Gastroesophageal sphincter (tissue), 4 donors: ENCODE data around the gene FEM1B. TPM values are rescaled to one million over a fixed set of nuclear protein-coding genes. Genes with fewer than 3 reads are reported as not detected.

ENCODE experiments used
- ATAC-seq: fragments of 150-250 bp; one replicate; pipeline ENCODE4 v1.9.1; 2016; ENCODE audit warnings: mild to moderate bottlenecking, moderate library complexity
- H3K27ac ChIP-seq, 4 donors: fragments of 200-600 bp; sonication (generic) in 3 of 4; 1 replicate in 3 of 4; 2 replicates in 1 of 4; pipeline ENCODE4 v1.5.1; 2016 to 2019
- H3K27me3 ChIP-seq: fragments of 200-600 bp; sonication (generic); one replicate; pipeline ENCODE4 v1.5.1; 2019
- H3K36me3 ChIP-seq, 2 donors: fragments of 200-600 bp; sonication (generic); one replicate each; pipeline ENCODE4 v1.5.1; 2019; ENCODE audit warnings: control low read depth in 1 of 2
- H3K4me1 ChIP-seq, 3 donors: fragments of 200-600 bp; sonication (generic); 1 replicate in 2 of 3; 2 replicates in 1 of 3; pipeline ENCODE4 v1.5.1; 2016 to 2019; ENCODE audit warnings: control low read depth in 2 of 3
- H3K4me3 ChIP-seq, 2 donors: fragments of 200-600 bp; sonication (generic); one replicate each; pipeline ENCODE4 v1.5.1; 2019; ENCODE audit warnings: mild to moderate bottlenecking in 1 of 2, moderate library complexity in 1 of 2
- H3K9me3 ChIP-seq, 3 donors: fragments of 200-600 bp; sonication (generic); one replicate each; pipeline ENCODE4 v1.5.1; 2017 to 2019; ENCODE audit warnings: control low read depth in 2 of 3
- EP300 ChIP-seq: sonication (generic); formaldehyde crosslinking; IDR thresholded peaks from one replicate; pipeline ENCODE4 v1.6.1; 2017; ENCODE audit warnings: antibody characterized with exemption, mild to moderate bottlenecking
- POLR2A ChIP-seq, 2 donors: fragments of 450-650 bp; IDR thresholded peaks; one replicate each; pipeline ENCODE4 v1.6.1; 2017; ENCODE audit warnings: antibody characterized with exemption in 2 of 2, mild to moderate bottlenecking in 2 of 2, moderate library complexity in 1 of 2
- POLR2AphosphoS5 ChIP-seq: sonication (generic); formaldehyde crosslinking; IDR thresholded peaks from one replicate; pipeline ENCODE4 v1.6.1; 2017; ENCODE audit warnings: antibody characterized with exemption
- WGBS, 2 donors: methylation state at CpG; one replicate each; pipeline ENCODE4 v1.1.5; 2018; ENCODE audit warnings: low coverage in 1 of 2; 5-methylcytosine and 5-hydroxymethylcytosine counted together
- total RNA-seq, 4 donors: library from RNA; depleted of rRNA; stranded (reverse); fragments of >200 nt; gene quantifications; one replicate each; pipeline ENCODE4 v1.1.0, GENCODE V29; 2016
- TF ChIP-seq, protein P1 (sequence below), 4 experiments: fragments of 200-600 bp in 2 of 4; fragments of 450-650 bp in 2 of 4; sonication (generic) in 1 of 4; IDR thresholded peaks; one replicate each; pipeline ENCODE4 v1.5.1; 2017 to 2019; ENCODE audit warnings: antibody characterized with exemption in 4 of 4, mild to moderate bottlenecking in 2 of 4, moderate library complexity in 2 of 4

FEM1B gene
- total RNA-seq, 4 donors from 2014 or later: 64.8 to 71.7 (median 67.5) TPM

GRCh38 chr15:68339481-68339880 lies 61.9 kb downstream of the FEM1B start:
- no peak overlapping the region for H3K4me3 ChIP-seq
- no peaks in the 10 kb centered on the region for H3K27me3 ChIP-seq
- WGBS, 2 donors: 90% methylated on average over 2 of the region's 10 CpGs; no CpG with 5 or more reads in 1 of the 2 donors
- TF ChIP-seq, protein P1, sequence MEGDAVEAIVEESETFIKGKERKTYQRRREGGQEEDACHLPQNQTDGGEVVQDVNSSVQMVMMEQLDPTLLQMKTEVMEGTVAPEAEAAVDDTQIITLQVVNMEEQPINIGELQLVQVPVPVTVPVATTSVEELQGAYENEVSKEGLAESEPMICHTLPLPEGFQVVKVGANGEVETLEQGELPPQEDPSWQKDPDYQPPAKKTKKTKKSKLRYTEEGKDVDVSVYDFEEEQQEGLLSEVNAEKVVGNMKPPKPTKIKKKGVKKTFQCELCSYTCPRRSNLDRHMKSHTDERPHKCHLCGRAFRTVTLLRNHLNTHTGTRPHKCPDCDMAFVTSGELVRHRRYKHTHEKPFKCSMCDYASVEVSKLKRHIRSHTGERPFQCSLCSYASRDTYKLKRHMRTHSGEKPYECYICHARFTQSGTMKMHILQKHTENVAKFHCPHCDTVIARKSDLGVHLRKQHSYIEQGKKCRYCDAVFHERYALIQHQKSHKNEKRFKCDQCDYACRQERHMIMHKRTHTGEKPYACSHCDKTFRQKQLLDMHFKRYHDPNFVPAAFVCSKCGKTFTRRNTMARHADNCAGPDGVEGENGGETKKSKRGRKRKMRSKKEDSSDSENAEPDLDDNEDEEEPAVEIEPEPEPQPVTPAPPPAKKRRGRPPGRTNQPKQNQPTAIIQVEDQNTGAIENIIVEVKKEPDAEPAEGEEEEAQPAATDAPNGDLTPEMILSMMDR (IDR thresholded peaks at IDR 0.05): no peak
- no peak for TF ChIP-seq POLR2AphosphoS5
- no peak for TF ChIP-seq POLR2A (IDR thresholded peaks at IDR 0.05)
- TF ChIP-seq EP300: no peak
- H3K36me3 ChIP-seq: no peaks in the 10 kb centered on the region
- ATAC-seq: no peak
- no peaks in the 10 kb centered on the region for H3K9me3 ChIP-seq
- peaks cover 0 to 50% (median 25%) of the 10 kb centered on the region in 3 donors for H3K4me1 ChIP-seq
- no peak overlapping the region for H3K27ac ChIP-seq

- Histone ChIP-seq H3K27me3 (no peaks in the 10 kb centered on the region), H3K27ac (peak overlapping the region in 3 of 4 donors; percentile 63 to 78 (median 64)), H3K36me3 (no peaks in the 10 kb centered on the region), H3K4me3 (no peak overlapping the region), H3K9me3 (no peaks in the 10 kb centered on the region), H3K4me1 (peaks cover 0 to 38% (median 16%) of the 10 kb centered on the region in 3 donors)
- TF ChIP-seq POLR2AphosphoS5 (peak; percentile 35), POLR2A (IDR thresholded peaks at IDR 0.05) (no peak), EP300 (no peak)
- TF ChIP-seq, protein P1 (IDR thresholded peaks at IDR 0.05): no peak
- ATAC-seq: peak; percentile 45
- 35 to 52% methylated on average over 7 to 8 of the region's 15 CpGs for WGBS, 2 donors
Measured at GRCh38 chr15:68340726-68341671, 63.5 kb downstream of the FEM1B start.

- 67 to 70% methylated on average over 3 to 5 of the region's 17 CpGs for WGBS, 2 donors
- Histone ChIP-seq H3K9me3 (no peaks in the 10 kb centered on the region), H3K27me3 (no peaks in the 10 kb centered on the region), H3K27ac (peak overlapping the region in 3 of 4 donors; percentile 63 to 78 (median 64)), H3K4me1 (peaks cover 0 to 38% (median 16%) of the 10 kb centered on the region in 3 donors), H3K4me3 (no peak overlapping the region), H3K36me3 (no peaks in the 10 kb centered on the region)
- ATAC-seq: no peak
- TF ChIP-seq, protein P1 (IDR thresholded peaks at IDR 0.05): no peak
- TF ChIP-seq EP300: no peak
- TF ChIP-seq POLR2AphosphoS5: no peak
- TF ChIP-seq POLR2A (IDR thresholded peaks at IDR 0.05): no peak
Measured at GRCh38 chr15:68341760-68342725, 64.5 kb downstream of the FEM1B start.

DNA sequence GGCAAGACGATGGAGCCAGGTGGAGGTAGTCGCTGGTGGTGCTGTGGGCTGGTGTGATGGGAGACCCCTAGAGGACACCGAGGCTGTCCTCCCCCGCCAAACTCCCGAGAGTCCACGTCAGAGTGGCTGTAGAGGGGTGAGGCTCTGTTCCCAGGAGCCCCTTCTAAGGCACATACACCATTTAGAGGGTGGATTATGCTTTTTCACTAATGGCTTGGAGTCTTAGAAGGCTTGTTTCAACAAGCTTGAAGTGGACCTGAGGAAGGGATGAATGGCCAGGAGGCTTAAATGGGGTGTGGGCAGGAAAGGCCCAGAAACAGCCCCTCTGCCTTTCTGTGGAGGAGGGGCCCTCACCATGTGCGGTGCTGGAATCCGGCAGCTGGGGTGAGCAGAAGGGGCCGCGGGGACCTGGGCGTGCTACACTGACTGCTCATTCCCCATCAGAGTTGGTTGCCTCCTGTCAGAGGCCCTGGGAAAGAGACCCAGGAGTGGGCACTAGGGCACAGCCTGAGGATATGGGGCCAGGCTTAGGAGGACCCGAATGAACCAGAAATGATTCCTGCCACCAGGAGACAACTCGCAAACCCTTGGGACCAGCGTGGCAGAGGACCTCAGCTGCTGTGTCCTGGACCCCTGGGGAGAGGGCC lies 66.2 kb downstream of the FEM1B start:
- Histone ChIP-seq H3K4me1 (peaks cover 0 to 43% (median 16%) of the 10 kb centered on the region in 3 donors), H3K27ac (no peak overlapping the region), H3K9me3 (no peaks in the 10 kb centered on the region), H3K4me3 (no peak overlapping the region), H3K27me3 (no peaks in the 10 kb centered on the region), H3K36me3 (no peaks in the 10 kb centered on the region)
- no peak for ATAC-seq
- 83 to 89% methylated on average over 2 to 6 of the region's 14 CpGs for WGBS, 2 donors
- TF ChIP-seq, protein P1 (IDR thresholded peaks at IDR 0.05): no peak
- TF ChIP-seq EP300: no peak
- TF ChIP-seq POLR2AphosphoS5: no peak
- no peak for TF ChIP-seq POLR2A (IDR thresholded peaks at IDR 0.05)
